MV-4-11 (cell line): ENCODE results near the gene ARL16.

Experiments used
- DNase-seq: peaks from one replicate; lab custom pipeline; 2025; lab: John Stamatoyannopoulos, UW

ARL16 gene

DNA sequence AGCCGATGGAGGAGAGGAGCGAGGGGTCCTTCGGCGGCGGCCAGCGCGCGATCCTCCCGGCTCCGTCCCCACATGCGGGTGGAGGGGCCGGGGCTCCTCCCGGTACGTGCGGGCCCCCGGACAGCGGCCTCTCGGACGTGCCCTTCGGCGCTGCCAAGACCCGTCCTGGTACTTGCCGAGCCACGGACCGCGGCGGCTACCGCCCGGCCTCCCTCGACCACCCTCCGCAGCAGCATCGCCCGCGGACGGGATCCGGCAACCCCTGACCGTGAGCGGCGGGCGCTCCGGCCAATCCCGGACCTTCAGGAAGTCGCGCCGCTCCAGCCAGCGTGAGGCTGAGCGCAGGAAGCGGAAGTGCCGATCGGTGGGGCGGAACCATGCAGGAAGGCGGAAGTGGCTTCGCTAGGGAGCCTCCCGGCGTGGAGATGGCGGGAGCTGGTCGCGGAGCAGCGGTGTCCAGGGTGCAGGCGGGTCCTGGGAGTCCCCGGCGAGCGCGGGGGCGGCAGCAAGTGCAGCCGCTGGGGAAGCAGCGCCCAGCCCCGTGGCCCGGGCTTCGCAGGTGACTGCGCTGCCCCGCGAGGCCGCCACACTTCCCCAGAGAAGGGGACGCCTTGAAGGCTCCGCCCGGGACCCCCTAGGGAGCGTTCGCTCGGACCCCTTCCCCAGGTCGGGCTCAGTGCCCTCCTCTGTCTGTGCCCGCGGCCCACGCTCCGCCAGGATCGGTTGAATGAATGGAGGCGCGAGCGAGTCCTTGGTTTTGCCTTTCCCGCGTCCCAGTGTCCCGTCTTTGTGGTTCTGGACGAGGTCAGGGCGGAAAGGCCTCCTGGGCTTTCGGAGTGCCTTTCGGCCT lies 17.0 kb downstream of the ARL16 start, which contains the start of the genes CCDC137 and OXLD1:
CCDC137 (plus strand) TSS at position 396 of the 850 bp plus-strand sequence; CDS start at position 426, 30 bp downstream.
OXLD1 (minus strand) TSS at position 264 of the 850 bp plus-strand sequence; CDS start at position 236, 28 bp downstream.
- DNase-seq: peak; percentile 94

DNA sequence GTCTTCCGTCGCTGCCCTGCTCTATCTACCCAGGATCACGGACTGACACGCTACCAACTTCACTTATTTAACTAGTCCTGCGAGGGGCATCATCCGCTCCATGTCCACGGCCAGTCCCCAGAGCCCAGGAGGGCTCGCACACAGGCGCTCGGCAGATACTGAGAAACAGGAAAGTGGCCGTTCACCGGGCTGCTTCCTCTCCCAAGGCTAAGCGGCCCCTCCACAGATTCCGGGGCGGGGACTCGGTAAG lies 17.6 kb downstream of the ARL16 start:
- DNase-seq: no peak

DNA sequence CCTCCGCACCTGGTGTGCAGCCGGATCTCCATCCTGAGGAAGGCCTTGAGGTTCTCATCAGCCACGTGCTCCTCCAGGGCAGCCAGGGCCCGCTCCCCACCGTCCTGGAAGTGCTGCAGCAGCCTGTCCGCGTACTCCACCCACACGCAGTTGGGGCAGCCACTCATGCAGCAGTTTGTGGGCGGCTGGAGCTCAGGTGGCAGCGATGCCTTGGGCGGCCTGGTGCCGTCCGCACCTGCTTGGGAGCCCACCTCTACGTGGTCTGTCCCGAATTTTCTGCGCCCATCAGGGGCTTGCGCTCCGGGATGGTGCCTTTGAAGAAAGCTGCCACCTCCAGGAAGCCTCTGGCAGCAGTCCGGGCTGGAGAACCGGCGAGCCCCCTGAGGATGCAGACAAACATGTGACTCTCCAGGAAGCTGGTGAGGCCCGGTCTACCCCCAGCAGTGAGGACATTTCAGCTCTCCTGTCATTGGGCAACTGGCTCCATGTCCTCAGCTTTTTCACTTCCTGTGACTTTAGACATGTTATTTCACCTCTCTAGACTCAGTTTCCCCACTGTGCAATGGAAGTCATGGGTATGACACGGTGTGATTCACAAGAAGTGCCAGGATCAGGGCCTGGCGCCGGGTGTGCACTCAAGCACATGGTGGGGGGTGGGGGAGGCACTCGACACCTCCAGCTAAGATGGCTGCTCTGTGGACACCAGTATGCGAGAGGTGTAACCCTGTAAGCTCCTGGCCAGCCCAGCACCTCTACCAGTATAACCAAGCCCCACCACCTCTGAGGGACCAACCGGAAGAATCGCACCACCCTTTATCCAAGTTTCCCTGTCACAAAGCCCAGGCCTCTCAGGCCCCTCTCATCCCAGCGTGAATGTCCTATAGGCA lies 18.1 kb downstream of the ARL16 start:
- no peak for DNase-seq

DNA sequence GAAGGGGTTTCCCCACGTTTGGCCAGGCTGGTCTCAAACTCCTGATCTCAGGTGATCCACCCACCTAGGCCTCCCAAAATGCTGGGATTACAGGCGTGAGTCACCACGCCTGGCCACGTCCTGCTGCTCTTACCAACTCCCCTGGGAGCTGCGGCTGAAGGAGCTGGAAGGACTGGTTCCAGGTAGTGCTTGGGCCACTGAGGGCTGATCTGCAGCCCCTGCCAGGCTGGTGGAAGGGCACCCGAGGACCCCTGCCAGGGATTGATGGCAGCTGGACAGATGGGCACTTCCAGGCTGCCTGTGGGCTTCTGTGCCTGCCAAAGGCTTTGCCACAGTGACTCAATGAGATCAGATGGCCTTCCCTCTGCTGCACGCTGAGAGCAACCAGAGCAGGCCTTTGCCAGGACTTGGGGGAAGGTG lies 19.5 kb downstream of the ARL16 start:
- no peak for DNase-seq

DNA sequence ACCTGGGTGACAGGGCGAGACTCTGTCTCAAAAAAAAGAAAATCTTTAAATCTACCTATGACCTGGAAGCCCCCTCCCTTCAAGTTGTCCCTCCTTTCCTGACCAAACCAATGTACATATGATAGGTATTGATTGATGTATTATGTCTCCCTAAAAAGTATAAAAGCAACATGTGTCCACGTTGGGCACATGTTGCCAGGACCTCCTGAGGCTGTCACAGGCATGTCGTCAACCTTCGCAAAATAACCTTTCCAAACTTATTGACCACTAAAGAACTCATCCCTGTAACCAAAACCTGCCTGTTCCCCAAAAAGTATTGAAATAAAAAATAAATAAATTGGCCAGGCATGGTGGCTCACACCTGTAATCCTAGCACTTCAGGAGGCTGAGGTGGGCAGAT lies 21.6 kb downstream of the ARL16 start:
- no peak for DNase-seq

DNA sequence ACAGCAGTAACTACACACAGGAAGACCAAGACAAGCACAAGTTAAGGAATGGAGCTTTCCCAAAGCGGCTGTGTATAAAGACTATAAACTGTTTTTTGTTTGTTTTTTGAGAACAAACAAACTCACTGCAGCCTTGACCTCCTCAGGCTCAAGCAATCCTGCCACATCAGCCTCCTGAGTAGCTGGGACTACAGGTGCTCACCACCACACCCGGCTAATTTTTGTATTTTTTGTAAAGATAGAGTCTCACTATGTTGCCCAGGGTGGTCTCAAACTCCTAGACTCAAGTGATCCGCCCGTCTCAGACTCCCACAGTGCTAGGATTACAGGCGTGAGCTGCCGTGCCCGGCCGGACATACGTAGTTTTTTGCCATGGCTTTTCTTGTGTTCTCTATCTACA lies 23.2 kb downstream of the ARL16 start:
- DNase-seq: no peak

DNA sequence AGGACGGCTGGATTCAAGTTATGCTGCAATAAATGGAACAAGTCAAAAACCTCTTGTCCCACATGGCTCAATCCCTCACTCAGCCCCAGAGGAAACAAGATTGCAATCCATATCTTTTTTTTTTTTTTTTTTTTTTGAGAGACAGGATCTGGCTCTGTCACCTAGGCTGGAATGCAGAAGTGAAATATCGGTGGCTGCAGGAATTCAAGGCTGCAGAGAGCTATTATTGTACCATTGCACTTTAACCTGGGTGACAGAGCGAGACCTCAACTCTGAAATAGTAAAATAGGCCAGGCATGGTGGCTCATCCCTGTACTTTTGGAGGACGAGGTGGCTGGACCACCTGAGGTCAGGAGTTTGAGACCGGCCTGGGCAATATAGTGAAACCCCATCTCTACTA lies 24.6 kb downstream of the ARL16 start:
- peak; percentile 23 for DNase-seq

DNA sequence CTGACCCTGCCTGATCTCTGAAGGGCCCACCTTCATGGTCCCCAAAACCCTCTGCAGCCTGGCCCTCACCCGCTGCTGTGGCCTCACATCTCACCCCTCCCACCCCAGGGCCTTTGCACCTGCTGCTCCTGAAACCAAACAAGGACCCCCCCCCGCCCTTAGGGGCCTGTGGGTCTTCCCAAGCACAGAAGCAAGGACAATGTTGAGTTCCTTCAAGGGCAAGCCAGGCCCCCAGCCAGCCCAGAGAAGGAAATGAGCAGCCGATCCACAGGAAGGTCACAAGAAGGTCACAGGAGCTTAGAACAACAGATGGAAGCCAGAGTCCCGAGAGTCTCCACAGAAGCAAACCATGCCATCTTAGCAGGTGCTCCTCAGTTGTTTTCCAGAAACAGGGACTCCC lies 26.8 kb downstream of the ARL16 start:
- DNase-seq: peak; percentile 40

DNA sequence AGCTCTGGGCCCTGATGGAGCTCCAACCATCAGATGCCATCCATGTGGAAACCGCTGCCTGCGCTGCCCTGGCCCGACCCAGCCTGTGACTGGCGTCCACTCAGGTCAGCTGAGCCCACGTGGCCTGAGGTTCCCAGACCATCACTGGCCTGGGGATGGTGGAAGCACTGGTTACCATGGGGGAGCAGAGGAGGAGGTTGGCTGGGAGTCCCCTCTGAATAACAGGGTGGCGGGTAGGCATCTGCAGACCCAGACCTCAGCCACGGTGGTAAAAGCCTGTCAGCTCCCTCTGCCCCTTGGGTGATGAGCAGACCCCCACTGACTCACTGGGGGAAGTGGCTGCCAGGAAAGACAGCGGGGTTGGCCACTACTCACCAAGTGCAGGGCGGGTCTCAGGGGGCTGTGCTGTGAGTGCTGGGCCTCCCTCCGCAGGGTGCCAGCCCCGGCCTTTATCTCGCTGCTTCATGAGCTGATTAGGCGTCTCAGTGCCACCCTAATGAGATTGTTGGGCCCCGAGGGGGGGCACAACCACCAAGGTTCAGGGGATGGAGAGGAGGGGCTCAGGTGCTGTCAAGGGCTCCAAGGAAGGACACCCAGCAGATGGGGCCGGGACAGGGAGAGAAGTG lies 27.4 kb downstream of the ARL16 start, which contains the start of gene PDE6G:
PDE6G (minus strand) TSS at position 425 of the 626 bp plus-strand sequence. CDS start 3,237 bp downstream, outside the sequence.
- no peak for DNase-seq

DNA sequence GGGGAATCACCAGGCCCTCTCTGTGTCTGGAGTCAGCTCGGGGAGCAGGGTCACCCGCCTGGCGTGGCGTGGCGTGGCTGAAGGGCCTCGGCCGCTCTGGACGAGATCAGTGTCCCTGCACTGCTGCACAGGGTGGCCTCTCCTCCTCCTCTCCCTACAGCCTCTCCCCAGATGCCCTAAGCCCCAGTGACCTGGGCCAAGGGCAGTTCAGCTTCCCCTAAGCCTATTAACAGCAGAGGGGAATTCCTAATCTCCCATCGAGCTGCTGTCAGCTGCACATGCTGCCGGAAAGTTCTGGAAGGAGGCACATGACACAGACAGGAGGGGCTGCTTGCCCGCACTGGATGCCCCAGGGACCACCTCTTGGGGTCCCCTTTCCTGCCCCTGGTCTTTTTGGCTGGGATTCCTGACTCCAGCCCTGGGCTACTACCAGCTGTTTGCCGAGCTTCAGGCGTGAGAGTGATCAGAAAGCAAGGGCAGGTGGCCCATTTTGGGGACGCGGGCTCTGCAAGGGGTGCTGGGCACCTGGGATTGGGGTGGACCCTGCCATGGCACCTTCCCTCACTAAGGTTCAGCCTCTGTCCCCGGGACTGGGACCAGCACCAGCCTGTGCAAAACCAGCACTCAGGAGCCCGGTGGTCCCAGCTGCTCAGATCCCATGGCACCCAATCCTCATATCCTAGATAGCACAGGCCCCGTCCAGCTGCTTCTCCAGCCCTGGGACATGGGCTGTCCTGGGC lies 28.0 kb downstream of the ARL16 start:
- DNase-seq: no peak

DNA sequence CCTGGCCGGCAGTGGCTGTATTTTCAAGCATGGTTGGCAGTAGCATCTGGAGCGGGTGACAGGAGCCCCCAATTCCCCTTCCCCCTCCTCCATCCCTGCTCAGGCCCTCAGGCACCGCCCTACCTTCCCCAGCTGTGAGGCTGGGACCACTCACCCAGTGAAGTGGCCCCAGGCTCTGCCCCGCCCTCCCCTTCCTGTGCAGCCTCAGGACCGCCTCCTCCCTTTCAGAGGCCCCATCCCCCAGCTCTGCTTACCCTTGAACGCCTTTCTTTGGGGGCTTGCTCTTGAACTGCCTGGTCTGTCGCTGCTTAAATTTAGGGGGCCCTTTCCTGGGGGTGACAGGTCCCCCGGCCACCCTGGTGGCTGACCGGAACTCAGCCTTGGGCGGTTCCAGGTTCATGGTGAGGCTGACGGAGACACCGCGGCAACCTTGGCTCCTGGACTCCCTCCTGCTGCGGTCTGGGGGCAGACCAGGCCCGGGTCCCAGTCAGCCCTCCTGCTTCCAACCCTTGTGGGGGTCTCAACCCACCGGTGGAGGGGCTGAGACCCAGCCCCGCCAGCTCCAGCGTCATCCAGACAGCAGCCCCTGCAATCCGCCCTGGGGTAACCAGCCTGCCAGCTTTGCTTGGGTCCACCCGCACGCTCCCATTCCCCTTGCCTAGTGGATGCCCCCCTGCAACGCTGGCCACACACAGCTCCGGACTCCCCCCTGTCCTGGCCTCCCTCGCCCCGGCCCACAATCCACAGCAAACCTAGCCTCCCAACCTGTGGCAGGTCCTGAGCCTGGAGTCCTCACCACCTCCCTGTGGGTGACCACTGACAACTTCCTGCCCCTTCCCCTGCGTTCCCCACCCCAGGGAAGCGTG lies 30.5 kb downstream of the ARL16 start:
- DNase-seq: no peak

DNA sequence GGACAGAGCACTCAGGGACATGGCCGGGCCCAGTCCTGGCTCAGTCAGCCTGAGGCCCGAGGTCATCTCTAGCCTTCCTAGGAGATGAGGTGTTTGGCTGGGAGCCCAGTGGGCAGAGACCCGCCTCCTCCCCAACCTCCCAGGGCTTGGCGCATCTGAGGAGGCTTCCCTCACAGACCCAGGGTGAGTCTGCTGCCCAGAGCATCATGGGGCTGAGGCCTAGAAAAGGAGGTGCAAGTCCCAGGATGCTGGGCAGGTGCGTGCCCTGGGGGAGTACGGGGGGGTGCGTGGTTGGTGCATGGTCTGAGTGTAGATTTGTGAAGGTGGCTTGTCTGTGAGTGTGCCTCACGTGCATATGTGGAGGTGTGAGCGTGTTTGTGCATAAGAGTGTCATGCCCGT lies 31.9 kb downstream of the ARL16 start:
- DNase-seq: no peak

DNA sequence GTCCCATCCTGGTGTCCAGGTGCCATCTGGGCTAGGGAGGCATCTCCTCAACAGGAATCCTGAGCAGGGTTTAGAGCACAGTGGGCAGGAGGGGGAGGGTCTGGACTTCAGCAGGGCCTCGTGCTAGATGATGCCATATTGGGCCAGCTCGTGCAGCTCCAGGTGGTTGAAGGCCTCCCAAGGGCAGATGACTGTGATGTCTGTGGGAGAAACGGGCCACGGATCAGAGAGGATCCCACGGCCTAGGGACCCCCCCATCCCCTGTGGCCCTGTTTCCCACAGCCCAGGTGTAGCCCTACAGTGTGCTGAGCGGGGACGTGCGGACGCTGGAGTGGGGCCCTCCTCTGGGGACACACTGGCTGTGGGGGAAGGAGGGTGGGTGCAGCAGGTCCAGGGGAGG lies 32.6 kb downstream of the ARL16 start:
- DNase-seq: no peak

DNA sequence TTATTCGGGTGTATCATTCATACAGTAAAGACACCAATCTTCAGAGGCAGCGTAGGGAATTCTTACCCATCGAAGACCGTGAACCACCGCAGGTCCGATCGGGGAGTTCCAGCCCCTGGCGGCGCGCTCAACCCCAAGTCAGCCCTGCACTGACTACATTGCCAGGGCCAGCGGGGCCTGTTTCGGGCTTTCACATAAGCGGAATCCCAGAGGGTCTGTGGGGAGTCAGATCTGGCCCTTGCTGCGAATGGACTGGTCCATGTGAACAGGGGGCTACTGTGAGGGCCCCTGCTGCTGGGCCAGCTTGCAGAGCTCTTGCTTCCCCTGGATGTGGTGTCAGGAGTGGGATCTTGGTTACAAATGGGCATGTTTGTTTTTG lies 34.9 kb downstream of the ARL16 start:
- DNase-seq: no peak

DNA sequence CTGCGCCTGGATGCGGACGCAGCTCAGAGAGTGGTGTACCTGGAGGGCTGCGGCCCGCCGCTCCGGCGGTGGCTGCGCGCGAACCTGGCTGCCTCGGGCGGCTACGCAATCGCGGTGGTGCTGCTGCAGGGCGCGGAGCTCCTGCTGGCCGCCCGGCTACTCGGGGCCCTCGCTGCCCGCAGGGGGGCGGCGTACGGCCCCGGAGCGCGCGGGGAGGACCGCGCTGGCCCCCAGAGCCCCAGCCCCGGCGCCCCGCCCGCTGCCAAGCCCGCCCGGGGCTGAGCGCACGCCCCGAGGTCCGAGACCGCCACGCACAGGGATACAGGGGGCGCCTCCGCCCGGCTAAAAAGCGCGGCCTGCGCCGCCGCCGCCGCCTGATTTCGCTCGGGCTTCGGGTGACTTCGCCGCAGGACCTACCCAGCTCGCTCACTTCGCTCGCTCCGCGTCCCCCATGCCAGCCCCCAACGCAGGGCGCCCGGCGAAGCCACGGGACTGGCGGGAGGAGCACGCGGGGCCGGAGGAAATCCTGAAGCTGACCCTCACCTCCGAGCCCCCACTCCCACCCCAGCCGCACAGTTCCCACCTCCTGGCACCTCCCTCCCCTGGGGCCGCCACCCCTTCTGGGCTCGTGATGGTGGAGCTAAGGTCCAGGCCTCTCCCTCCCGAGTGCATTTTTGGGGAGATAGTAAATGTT lies 35.4 kb downstream of the ARL16 start:
- no peak for DNase-seq

DNA sequence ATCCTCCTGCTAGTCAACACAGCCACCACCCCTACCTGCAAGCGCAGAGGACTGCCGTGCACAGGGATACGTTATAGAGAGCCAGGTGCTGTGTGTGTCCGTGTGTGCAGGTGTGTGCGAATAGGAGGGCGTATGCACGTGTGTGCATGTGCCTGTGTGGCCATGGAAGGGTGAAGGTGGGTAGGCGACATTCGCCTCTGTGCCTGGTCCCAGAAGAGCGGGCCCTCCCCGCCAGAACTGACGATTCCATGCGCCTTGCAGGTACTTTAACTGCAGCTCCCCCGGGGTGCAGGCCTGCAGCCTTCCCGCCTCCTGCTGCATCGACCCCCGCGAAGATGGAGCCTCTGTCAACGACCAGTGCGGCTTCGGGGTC lies 36.0 kb downstream of the ARL16 start:
- no peak for DNase-seq

DNA sequence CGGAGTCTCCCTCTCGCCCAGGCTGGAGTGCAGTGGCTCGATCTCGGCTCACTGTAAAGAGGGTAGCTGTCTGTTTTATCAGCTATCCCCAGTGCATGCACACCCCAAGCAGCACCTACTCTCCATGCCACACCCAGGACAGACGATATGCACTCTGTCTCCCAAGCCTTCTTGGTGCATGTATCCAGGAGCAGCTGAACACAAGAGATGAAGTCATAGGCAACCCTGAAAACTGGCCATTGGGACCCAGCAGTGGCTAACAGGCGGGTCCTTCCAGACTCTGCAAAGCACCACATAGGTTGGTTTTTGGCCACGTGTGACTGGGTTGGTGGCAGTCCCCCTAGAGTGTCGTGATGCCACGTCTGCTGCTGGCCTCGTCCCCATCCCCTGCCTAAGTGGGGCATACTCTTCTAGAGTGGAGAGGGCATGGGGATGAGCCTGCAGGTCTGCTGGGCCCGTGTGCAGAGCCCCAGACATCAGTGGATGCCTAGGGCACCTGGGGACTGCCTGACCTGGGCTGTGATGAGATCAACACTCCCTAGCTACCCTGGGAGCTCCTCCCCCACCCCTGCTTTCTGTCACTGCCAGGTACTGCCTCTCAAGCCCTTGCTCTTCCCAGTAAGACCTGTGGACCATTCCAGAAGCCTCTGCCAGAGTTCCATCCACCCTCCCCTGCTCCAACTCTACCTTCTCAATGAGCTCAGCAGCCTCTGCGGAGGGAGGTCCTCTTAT lies 36.6 kb downstream of the ARL16 start:
- no peak for DNase-seq

DNA sequence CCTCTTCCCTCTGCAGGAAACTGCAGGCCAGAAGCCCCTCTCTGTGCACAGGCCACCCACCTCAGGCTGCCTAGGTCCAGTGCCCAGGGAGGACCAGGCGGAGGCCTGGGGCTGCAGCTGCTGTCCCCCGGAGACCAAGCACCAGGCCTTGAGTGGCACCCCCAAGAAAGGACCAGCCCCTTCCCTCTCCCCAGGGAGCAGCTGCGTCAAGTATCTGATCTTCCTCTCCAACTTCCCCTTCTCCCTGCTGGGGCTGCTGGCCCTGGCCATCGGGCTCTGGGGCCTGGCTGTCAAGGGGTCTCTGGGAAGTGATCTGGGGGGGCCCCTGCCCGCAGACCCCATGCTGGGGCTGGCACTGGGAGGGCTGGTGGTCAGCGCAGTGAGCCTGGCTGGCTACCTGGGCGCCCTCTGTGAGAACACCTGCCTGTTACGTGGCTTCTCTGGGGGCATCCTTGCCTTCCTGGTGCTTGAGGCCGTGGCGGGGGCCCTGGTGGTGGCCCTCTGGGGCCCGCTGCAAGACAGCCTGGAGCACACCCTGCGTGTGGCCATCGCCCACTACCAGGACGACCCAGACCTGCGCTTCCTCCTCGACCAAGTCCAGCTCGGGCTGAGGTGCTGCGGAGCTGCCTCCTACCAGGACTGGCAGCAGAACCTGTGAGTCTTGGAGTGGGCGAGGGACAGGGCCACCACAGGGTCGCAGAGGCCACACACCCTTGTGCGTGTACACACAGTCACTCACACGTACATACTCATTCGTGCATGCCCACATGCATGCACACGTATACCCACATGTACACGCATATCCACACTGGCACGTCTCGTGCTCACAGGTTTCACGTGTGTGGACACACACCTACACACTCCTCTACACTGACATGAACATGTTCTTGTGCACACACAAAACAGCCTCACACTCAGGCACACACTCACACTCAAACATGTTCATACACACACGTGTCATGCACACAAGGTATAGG lies 38.3 kb downstream of the ARL16 start:
- peak; percentile 27 for DNase-seq
